Fibroblast of the conjunctiva (primary cell): ENCODE results near the gene TRDN.
"Not testable (repeated sequence)": the region's sequence is repeated elsewhere in the genome, so short reads cannot be mapped to it uniquely, and the experiment has no call there.

Experiments
- DNase-seq: peaks from one replicate; pipeline ENCODE4 v3.0.0-alpha.2; 2010; ENCODE audit warnings: low read depth

Gene TRDN

DNA sequence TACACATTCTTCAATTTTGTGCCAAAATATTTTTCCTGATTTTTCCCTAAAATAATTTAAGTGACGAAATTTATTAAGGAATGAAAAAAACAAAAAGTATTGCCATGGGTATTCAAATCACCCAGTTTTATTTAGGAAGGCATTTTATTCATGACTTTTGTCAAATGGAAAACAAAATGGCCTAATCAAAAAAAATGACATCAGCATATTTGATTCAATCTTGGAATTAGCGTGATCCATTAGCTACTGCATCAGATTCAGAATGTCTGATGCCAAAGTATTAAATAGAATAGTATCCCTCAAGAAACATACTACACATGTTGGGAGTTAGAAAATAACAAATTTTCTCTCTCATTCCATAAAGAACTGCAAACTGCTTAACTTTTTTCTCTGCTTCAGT, 129.2 kb downstream of the TRDN start:
- DNase-seq, result no peak

DNA sequence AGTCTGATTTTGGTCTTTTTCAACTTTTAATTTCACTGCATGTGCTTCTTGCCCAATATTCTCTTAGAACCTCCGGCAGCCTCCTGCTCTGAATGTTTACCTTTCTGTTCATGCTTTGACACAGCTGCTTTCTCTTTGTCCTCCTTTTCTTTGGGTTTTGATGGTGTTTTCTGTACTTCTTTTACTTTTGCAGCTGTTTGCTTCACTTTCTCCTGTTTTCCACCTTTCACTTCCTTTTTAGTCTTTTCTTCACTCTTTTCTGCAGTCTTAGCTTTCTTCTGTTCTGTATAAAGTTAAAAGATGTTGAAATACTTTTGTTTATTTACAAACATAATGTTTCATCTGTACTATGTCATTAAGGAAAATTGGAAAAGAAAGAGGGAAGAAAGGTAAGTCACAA, 133.1 kb downstream of the TRDN start:
- no peak for DNase-seq

DNA sequence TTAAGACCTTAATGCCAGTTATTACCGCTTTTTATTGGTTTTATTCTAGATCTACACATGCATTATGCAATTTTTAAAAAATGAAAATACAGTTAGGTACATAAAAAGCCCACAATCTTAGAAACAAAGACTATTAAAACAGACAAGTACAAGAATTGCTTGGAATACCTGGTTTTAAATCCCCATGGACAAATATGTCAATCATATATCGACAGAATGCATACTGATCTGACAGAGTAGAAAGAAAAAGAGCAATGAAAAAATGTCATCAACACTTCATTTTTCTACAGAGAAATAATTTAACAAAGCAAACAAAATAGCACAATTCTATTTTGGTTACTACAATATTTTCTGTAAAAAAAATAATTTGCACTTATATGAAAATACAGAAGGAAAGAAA, 139.7 kb downstream of the TRDN start:
- no peak for DNase-seq

DNA sequence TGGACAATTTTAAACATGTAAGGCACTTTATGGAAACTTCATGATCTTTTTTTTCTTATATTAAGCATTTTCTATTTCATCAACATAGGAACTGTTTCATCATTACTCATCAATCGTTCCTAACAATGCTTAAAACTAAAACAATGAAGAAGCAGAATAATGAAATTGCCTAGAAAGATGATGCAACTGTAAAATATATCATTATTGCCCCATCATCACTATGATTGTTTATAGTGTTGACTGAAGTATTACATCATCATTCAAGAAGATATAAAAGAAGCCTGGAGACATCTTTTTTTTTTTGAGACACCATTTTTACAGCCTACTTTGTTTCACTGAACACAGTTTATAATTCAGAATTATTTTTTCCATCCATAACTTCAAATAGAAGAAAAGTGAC, 147.2 kb downstream of the TRDN start:
- no peak for DNase-seq

DNA sequence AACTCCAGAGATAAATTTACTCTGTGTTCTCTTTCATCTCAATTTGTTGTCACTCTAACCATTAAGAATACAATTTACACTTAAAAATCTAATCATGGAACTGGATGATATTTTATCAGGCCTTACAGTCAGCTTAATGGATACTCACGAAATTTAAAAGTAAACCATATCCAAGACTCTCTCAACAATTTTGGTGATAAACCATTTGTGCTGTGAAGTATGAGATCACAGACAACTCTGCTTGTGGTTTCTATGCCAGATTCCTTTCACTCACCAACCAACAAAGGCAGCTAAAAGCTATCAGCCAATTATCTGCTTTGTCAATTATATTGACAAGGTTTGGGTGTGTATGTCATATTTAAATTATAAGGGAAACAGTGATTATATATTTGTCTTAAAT, 155.8 kb downstream of the TRDN start:
- DNase-seq, result no peak

DNA sequence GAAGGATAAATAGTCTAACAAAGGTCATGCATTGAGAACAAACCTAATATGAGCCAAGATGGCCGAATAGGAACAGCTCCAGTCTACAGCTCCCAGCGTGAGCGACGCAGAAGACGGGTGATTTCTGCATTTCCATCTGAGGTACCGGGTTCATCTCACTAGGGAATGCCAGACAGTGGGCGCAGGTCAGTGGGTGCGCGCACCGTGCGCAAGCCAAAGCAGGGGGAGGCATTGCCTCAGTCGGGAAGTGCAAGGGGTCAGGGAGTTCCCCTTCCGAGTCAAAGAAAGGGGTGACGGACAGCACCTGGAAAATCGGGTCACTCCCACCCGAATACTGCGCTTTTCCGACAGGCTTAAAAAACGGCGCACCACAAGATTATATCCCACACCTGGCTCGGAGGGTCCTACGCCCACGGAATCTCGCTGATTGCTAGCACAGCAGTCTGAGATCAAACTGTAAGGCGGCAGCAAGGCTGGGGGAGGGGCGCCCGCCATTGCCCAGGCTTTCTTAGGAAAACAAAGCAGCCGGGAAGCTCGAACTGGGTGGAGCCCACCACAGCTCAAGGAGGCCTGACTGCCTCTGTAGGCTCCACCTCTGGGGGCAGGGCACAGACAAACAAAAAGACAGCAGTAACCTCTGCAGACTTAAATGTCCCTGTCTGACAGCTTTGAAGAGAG, 164.6 kb downstream of the TRDN start:
- DNase-seq, result not testable (repeated sequence)

DNA sequence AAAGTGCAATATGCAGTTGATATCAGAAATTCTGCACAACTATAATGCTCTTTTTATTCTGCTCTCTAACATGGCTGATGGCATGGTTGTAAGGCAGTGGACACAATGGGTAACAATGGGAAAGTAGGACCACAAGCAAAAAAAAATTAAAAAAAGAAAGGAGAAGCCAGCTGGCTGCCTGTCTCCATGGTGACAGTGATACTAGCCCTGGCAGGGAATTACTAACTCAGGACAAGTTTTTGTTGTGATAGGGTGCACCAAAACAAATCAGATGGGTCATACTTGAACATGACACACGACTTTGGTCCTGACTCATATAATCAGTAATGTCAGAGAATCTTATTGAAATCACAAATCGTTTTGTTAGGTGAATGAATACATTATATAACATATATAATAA, 169.4 kb downstream of the TRDN start:
- DNase-seq, result no peak

DNA sequence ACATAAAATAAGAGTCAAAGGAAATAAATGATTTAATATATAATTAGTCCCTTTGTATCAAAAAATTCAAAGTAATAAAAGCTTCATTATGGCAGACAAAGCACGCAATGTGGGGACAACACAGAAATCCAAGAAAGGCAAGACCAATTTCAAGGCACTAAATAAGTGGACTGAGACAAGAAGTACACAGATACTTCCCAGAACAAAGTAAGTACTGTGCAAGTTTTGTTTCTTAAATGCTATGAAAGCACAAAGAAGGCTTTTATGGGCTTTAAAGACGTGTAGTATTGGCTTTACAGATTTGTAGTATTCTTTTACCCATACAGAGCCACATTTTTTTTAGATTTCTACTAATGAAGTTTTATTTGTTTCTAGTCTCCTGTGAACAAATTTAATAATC, 174.6 kb downstream of the TRDN start:
- DNase-seq, result no peak

DNA sequence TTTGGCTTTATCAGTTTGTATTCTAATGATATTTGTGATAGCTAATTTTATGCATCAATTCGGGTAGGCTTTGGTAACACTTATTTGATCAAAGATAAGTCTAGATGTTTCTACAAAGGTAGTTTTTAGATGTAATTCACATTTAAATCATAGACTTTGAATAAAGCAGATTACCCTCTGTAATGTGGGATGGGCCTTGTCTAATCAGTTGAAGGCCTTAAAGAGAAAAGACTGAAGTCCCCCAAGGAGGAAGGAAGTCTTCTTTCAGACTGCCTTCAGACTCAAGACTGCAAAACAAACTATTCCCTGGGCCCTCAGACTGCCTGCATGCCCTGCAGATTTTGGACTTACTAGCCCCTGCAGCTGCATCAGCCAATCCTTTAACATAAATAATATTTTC, 178.5 kb downstream of the TRDN start:
- DNase-seq, result no peak

DNA sequence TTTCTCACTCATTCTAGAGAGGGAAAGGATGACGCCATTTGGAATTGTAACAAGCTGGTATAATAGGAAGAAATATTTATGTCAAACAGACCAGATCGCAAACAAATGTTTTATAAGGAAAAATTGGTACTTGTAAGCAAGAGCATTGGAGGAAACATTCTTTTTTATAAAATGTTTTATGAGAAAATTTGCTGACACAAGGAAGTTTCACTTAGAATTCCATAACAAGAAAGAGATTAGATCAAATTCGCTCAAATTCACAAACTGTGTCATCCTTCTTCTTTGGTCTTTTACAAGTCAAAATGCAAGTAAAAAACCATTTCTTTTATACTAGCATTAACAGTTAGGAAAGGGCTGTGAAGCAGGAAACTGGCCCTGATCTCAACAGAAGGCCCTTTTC, 179.9 kb downstream of the TRDN start:
- no peak for DNase-seq

DNA sequence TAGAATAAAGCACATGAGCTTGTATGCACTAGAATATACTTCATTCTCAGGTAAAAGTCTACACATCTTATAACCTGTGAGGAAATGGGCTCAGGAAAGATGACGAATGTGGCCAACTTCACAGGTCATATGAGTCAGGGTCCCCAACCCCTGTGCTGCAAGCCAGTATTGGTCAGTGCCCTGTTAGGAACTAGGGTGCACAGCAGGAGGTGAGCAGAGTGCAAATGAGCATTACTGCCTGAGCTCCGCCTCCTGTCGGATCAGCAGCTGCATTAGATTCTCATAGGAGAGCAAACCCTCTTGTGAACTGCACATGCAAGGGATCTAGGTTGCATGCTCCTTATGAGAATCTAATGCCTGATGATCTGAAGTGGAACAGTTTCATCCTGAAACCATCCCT, 182.3 kb downstream of the TRDN start:
- no peak for DNase-seq

DNA sequence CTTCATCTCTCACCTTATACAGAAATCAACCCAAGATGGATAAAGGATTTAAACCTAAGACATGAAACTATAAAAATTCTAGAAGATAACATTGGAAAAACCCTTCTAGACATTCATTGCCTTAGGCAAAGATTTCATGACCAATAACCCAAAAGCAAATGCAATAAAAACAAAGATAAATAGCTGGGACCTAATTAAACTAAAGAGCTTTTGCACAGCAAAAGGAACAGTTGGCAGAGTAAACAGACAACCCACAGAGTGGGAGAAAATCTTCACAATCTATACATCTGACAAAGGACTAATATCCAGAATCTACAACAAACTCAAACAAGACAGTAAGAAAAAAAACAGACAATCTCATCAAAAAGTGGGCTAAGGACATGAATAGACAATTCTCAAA, 183.7 kb downstream of the TRDN start:
- not testable (repeated sequence) for DNase-seq

DNA sequence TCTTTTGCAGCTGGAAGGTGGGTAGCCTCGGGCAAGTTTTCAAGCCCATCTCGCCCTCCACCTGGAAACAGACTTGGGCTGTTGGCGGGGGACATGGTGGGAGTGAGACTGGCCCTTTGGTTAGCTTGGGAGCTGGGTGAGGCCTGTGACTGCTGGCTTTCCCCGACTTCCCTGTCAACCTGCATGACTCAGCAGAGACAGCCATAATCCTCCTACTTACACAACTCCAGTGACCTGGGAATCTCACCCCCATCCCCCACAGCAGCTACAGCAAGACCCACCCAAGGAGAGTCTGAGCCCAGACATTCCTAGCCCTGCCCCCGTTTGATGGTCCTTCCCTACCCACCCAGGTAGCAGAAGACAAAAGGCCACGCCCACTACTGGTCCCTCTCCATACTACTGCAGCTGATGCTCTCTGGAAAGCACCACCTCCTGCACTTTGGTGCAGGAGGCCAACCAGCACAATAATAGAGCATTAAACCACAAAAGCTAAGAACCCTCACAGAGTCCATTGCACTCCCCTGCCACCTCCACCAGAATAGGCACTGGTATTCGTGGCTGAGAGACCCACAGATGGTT, 188.4 kb downstream of the TRDN start:
- DNase-seq, result no peak

DNA sequence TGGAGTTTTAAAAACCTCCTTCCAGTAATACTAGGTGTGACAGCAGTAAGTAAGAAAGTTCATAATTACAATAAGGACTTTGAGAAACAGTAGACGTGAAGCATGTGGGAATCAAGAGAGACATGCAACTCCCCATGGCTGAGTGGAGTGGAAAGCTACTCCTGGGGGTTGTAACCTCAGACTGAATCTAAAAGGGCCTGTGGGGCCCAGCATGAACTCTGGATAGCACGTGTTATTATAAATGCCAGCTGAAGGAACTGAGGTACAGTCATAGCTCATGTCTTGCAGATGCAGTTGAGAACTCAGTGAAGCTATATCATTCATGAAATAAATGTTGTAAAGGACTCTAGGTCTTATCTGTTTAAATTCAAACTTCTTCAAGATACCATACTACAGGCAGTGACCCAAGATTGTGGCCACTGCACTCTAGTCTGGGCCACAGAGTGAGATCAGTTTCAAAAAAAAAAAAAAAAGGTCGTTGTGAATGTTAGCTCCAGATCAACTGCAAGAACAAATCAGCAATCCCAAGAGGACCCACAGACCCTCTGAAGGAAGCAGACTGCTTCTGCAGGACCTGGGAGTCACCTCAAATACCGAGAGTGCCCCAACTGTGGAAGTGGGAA, 189.3 kb downstream of the TRDN start:
- DNase-seq, result no peak

DNA sequence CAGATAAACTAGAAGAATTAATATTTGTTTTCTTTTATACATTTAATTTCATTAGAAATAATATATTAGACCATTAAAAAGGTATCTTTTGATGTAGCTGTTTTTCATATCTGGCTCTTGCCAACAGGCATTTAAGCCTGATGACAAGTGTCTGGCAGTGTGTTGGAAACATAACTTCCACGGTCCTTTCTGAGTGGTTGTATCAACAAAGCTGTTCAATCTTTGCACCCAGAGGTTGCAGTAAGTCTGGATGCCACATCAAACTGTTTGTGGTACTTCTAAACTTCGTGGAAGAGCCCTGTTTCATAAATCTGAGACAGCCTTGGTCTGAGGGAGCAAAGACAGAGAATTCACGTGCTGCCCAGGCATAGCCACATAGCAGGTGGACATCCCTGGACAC, 197.4 kb downstream of the TRDN start:
- no peak for DNase-seq

DNA sequence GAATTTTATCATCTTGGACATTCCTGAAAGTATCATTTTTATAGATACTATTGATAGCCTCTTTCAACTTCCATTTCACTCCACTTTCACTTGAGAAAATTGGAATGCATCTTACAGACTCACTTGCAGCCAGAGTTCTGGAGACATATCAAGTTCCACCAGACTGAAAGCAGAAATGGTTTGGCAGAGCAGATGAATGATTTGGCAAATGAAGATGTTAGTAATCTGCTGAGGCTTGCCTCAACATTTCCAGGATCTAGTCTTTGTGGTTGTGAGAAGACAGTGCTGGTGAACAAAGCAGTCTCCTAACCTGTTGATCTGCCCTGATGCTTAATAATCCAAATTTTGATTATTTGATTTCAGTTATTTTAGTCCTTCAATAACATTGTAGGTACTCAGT, 202.6 kb downstream of the TRDN start:
- no peak for DNase-seq

DNA sequence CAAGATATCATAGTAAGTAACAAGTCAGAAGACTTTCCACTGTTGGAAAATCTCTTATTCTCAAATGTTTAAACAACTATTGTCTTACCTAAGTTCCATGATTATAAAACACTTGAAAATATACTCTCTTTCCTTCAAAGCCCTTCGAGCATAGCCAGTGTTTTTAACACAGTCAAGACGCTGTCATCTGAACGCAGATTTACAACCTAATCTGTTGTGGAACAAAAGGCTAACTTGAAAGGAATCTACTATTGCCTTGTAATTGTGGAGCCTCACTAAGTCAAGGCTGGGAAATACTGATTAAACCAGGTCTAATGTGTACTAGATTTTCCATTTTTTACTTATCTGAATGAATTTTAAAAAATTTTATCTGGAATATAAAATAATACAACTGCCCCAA, 205.8 kb downstream of the TRDN start:
- DNase-seq, result no peak

DNA sequence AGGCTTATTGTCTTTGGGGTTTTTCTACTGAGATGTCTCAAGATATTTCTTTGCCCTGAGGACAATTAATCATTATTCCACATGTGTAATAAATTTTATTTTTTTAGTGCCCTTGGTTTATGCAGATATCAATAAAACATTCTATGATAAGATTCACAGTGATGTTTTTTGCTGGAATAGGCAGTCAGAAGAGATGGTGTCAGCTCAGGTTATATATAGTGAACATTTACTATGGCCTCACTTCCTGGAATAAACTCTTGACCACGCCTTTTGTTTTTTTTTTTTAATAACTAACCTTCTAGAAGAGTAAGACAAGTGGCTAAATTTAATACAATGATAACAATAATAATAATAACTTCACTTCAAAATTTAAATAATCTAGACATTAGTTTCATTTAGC, 209.7 kb downstream of the TRDN start:
- no peak for DNase-seq

DNA sequence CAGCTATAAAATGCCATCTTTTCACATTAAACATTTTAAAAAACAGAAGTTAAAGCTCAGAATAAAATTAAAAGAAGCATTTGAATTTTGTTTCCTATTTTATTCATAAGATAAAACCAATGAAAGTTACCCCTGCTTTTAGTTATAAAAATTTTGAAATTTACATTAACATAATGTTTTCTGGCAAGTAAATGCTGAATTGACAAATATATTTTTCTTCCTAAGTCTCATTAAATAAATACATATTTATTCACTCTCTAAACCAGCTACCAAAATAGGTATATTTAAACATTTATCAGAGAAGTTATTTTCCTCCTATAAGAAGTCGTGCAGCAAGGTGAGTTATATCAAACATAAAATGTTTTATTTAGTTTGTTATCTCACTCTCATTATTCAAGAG, 213.6 kb downstream of the TRDN start:
- no peak for DNase-seq

DNA sequence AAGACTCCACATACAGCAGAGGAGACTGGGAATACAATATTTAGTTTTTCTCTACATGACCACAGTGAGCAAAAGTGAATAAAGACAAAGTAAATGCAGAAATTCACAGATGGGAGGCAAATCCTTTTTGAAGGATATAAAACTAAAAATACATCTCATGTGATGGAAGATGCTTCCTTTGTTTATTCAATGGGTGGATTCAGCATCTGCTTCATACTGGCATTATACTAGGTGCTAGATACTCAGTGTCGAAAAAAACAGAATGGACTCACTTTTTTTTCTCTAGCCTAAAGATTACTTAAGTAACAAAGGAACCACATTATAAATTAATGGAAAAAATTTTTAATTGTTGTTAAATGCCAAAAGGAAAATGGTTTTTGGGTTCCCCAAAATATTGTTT, 216.2 kb downstream of the TRDN start:
- DNase-seq, result no peak

DNA sequence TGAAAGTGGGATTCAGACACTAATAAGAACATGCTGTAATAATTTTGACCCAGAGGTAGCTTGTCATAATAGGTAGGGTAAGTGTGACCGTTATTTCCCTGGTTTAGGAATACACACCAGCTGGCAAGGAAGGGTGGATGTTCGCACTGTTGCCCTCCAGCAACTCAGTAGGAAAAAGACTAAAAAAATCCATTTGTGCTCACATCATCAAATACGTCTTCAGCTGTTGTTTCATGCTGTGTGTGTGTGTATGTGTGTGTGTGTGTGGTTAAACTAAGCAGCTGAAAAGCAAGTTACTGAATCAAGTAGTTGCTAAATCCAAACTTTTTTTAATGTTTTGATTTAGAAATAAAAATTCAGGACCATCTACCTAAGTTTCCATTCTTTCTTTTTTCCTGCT, 218.7 kb downstream of the TRDN start:
- no peak for DNase-seq

DNA sequence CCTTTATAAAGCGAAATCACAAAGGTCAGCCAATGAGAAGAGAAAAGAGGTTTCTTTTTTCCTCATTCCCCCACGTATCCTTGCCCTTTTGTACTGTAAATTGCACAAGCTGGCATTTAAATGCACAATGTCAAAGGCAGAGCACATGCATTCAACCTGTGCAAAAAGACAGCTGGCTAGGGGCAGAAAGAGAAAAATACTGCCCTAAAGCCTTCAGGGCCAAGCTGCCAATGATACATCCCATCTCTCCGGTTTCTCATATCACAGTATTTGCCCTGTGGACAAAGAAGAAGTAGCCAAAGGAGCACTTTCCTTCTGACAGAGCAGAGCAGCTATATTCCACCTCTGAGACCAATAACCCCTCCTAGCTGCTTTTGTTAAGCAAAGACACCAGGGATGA, 219.2 kb downstream of the TRDN start:
- DNase-seq, result no peak

DNA sequence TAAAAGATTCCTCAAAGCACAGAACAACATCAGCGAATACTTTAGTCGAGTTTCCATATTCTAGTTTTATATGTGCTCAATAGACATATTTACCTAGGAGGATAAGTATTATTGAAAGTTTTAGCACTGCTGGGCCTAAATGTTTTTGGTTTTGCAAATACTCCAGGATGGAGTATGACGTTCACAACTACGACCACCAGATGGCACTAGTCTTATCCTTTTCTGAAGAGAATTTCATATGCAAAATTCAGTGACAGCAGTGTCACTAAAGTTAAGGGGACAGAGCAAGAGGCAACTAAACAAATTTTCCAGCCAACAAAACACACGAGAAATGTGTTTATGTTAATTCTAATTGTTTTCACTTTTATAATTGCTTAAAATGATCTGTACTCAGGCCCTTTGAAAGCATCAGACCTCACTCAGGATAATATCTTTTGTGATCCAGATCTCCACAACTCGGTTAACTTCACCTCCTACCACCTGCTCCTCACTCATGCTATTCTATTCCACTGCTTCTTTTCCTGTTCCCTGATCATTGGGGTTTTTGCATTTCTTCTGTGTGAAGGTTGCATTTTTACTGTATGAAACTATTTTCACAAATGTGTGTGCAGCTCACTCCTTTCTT, 220.8 kb downstream of the TRDN start:
- DNase-seq, result peak; percentile 29

DNA sequence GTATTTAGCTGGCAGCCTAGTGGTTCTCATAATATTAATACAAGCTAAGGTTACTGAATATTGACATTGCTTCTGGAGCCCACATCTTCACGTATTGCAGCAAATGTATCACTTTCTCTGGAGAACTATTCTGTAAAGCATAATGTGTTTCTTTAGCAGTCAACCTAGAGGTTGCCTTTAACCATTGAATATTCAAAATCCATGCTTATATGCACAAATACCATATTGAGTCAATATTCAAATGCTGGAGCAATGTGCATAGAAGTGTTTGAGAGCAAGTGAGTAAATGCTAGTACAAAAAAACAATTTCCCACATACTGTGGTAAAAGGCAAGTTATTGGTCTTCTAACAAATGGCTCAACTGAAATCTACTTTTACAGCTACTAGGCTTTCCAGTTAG, 231.8 kb downstream of the TRDN start:
- no peak for DNase-seq
